Stimulated activated naive CD8-positive, alpha-beta T cell treated with anti-CD3 and anti-CD28 coated beads, Interleukin-15, Interleukin-2, amounts not matched to agents 100 ng/mL and 50 ng/mL, for 24 hours (primary cell): Measurements from ENCODE around the gene ZFAND2A.
A peak's percentile ranks its signal among the peaks of the same experiment; 100 is the strongest.
"Not testable (repeated sequence)": the region's sequence is repeated elsewhere in the genome, so short reads cannot be mapped to it uniquely, and the experiment has no call there.

Source experiments
- H3K27ac Mint-ChIP-seq: one replicate; pipeline ENCODE4 v1.8.0; 2021; ENCODE audit warnings: mild to moderate bottlenecking, mixed read lengths
- H3K27me3 Mint-ChIP-seq: one replicate; pipeline ENCODE4 v1.8.0; 2021; ENCODE audit warnings: mixed read lengths
- H3K36me3 Mint-ChIP-seq: one replicate; pipeline ENCODE4 v1.8.0; 2021; ENCODE audit warnings: low read depth, mixed read lengths
- H3K4me1 Mint-ChIP-seq: one replicate; pipeline ENCODE4 v1.8.0; 2021; ENCODE audit warnings: low read depth, mixed read lengths
- H3K4me3 Mint-ChIP-seq: one replicate; pipeline ENCODE4 v1.8.0; 2021; ENCODE audit warnings: mild to moderate bottlenecking, mixed read lengths
- H3K9me3 Mint-ChIP-seq: one replicate; pipeline ENCODE4 v1.8.0; 2021; ENCODE audit warnings: mixed read lengths

The ZFAND2A gene

DNA sequence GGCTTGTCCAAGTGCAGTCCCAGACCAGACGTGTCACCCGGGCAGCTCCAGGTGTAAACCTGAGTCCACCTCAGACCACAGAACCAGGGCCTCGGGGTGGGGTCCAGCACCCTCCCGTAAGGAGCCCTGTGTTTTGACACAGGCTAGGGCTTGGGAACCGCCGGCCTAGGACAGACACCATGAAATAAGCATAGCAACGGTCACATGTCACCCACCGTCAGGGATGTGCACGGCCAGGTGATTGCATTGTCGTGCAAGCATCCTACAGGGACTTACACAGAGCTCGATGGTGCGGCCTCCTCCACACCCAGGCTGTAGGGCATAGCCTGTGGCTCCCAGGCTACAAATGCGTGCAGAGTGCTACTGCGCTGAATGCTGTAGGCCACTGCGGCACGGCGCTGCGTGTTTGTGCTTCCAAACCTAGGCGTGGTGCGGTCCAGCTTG is 10.6 kb downstream of the ZFAND2A start:
- Mint-ChIP-seq H3K27me3 (no peaks in the 10 kb centered on the region), H3K9me3 (no peaks in the 10 kb centered on the region), H3K4me3 (no peak overlapping the region), H3K4me1 (no peaks in the 10 kb centered on the region), H3K27ac (no peak overlapping the region), H3K36me3 (peaks cover 34% of the 10 kb centered on the region)

GRCh38 chr7:1147873-1148272 is 12.1 kb downstream of the ZFAND2A start:
- not testable (repeated sequence) for H3K27ac Mint-ChIP-seq, H3K9me3 Mint-ChIP-seq, H3K27me3 Mint-ChIP-seq, H3K4me1 Mint-ChIP-seq, H3K4me3 Mint-ChIP-seq
- peaks cover 23% of the 10 kb centered on the region for H3K36me3 Mint-ChIP-seq

- Mint-ChIP-seq H3K27me3 (no peaks in the 10 kb centered on the region), H3K9me3 (no peaks in the 10 kb centered on the region), H3K27ac (no peak overlapping the region), H3K4me3 (no peak overlapping the region), H3K4me1 (peaks cover 10% of the 10 kb centered on the region), H3K36me3 (no peaks in the 10 kb centered on the region)
These were observed 15.7 kb downstream of the ZFAND2A start for GRCh38 chr7:1144269-1144771.

DNA sequence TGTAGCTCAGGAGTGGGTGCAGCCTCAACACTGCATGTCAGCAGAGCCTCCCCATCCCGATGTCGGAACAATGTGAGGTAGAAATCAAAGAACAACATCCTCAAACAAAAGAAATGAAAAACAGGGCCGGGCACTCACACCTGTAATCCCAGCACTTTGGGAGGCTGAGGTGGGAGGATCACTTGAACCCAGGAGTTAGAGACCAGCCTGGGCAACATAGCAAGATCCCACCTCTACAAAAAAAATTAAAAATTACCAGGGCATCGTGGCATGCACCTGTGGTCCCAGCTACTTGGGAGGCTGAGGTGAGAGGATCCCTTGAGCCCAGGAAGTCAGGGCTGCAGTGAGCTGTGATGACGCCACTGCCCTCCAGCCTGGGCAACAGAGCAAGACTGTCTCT is 17.0 kb downstream of the ZFAND2A start:
- not testable (repeated sequence) for H3K4me3 Mint-ChIP-seq, H3K9me3 Mint-ChIP-seq, H3K27ac Mint-ChIP-seq, H3K27me3 Mint-ChIP-seq, H3K36me3 Mint-ChIP-seq
- peaks cover 16% of the 10 kb centered on the region for H3K4me1 Mint-ChIP-seq

- Mint-ChIP-seq H3K27me3 (no peaks in the 10 kb centered on the region), H3K4me3 (no peak overlapping the region), H3K27ac (no peak overlapping the region), H3K4me1 (peaks cover 18% of the 10 kb centered on the region), H3K9me3 (no peaks in the 10 kb centered on the region), H3K36me3 (no peaks in the 10 kb centered on the region)
These were observed 17.9 kb downstream of the ZFAND2A start for GRCh38 chr7:1142051-1142635.

DNA sequence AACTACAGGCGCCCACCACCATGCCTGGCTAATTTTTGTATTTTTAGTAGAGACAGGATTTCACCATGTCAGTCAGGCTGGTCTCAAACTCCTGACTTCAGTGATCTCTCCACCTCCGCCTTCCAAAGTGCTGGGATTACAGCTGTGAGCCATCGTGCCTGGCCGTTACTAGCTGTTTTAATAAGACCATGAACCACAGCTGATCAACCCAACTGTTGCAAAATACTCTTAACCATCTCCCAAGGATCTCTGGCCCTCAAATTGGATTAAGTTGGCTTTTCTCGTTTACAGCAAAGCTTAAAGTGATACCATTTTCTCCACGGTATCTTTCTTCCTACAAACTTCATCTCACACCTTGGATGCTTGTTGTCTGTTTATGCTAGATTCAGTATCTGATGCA is 18.3 kb downstream of the ZFAND2A start:
- Mint-ChIP-seq H3K27me3 (no peaks in the 10 kb centered on the region), H3K36me3 (no peaks in the 10 kb centered on the region), H3K27ac (no peak overlapping the region), H3K4me1 (peaks cover 23% of the 10 kb centered on the region), H3K4me3 (no peak overlapping the region), H3K9me3 (no peaks in the 10 kb centered on the region)

DNA sequence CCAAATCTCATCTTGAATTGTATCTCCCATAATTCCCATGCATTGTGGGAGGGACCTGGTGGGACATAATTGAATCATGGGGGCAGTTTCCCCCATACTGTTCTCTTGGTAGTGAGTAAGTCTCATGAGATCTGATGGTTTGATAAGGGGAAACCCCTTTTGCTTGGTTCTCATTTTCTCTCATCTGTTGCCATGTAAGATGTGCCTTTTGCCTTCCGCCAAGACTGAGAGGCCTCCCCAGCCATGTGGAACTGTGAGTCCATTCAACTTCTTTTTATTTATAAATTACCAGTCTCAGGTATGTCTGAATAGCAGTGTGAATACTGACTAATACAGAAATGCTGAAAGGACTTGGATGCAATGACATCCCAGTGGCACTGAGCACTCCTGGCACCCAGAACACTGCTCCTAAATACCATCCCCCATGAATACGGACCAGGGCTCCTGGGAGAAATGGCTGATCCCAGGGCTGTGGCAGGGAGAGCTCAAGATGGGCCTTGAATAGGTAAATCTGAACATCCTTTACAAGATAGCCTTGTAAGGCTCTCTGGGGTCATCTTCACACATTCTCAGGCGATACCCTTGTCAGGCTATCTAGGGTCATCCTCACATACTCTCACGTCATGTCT is 19.4 kb downstream of the ZFAND2A start:
- H3K36me3 Mint-ChIP-seq = no peaks in the 10 kb centered on the region
- H3K4me3 Mint-ChIP-seq = no peak overlapping the region
- H3K27me3 Mint-ChIP-seq = no peaks in the 10 kb centered on the region
- no peak overlapping the region for H3K27ac Mint-ChIP-seq
- H3K4me1 Mint-ChIP-seq = peaks cover 24% of the 10 kb centered on the region
- H3K9me3 Mint-ChIP-seq = no peaks in the 10 kb centered on the region

- Mint-ChIP-seq H3K9me3 (no peaks in the 10 kb centered on the region), H3K4me3 (peak overlapping the region; percentile 87), H3K4me1 (peaks cover 24% of the 10 kb centered on the region), H3K27me3 (no peaks in the 10 kb centered on the region), H3K36me3 (peaks cover 5% of the 10 kb centered on the region), H3K27ac (peak overlapping the region; percentile 90)
These were observed 22.4 kb downstream of the ZFAND2A start for GRCh38 chr7:1137517-1138167.

DNA sequence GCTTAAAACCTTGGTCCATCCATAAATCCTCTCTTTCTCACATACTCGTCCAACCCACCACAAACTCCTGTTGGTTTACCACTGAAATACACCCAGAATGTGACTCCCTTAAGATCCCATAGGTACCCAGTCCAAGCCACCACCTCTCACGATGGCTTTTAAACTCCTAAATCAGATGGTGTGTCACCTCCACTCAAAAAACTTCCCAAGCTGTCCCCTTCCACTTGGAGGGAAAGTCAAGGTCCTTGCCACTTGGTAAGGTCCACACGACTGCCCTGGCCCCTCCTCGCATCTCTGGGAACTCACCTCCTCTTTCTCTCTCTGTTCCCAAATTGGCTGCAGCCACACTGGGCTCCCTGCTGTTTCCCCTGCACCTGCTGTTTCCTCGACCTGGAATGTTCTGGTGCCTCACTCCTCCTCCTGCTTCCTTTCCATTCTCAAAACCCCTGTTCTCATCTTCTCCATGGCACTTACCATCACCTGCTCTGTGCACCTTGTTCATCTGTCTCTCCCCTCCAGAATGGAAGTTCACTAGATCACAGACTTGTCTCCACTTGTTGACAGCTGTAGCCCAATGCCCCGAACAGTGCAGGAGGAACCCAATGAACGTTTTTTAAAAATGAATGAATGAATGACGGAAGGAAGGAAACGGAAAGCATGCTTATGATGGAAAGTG is 23.0 kb downstream of the ZFAND2A start:
- Mint-ChIP-seq H3K4me3 (peak overlapping the region; percentile 87), H3K27ac (peak overlapping the region; percentile 75), H3K27me3 (no peaks in the 10 kb centered on the region), H3K9me3 (peaks cover under 1% of the 10 kb centered on the region), H3K4me1 (peaks cover 24% of the 10 kb centered on the region), H3K36me3 (peaks cover 9% of the 10 kb centered on the region)

DNA sequence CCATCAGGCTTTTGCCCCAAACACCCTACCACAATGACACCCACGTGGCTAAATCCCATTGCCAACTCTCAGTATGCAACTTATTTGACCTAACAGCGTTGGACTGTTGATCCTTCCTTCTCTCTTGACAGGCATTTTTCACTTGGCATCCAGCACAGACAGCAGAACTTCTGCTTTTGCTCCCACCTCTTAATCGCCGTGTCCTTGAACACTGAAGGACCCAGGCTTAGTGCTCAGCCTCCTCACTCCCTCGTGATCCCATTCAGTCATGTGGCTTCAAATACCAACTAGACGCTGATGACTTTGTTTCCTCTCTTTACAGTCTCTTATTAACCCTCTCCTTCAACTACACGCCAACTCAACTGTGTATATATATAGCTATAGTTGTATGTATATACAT is 25.0 kb downstream of the ZFAND2A start:
- Mint-ChIP-seq H3K27ac (no peak overlapping the region), H3K4me1 (peaks cover 14% of the 10 kb centered on the region)

GRCh38 chr7:1131471-1132265 is 28.3 kb downstream of the ZFAND2A start:
- Mint-ChIP-seq H3K36me3 (peaks cover 19% of the 10 kb centered on the region), H3K27ac (no peak overlapping the region), H3K4me1 (peaks cover 2% of the 10 kb centered on the region), H3K27me3 (no peaks in the 10 kb centered on the region), H3K4me3 (no peak overlapping the region), H3K9me3 (peaks cover 4% of the 10 kb centered on the region)

More for the DNA sequence above, 25.0 kb downstream of the ZFAND2A start:
- H3K9me3 Mint-ChIP-seq = peaks cover 4% of the 10 kb centered on the region
- H3K4me3 Mint-ChIP-seq = no peak overlapping the region
- H3K36me3 Mint-ChIP-seq = peaks cover 13% of the 10 kb centered on the region
- no peaks in the 10 kb centered on the region for H3K27me3 Mint-ChIP-seq

DNA sequence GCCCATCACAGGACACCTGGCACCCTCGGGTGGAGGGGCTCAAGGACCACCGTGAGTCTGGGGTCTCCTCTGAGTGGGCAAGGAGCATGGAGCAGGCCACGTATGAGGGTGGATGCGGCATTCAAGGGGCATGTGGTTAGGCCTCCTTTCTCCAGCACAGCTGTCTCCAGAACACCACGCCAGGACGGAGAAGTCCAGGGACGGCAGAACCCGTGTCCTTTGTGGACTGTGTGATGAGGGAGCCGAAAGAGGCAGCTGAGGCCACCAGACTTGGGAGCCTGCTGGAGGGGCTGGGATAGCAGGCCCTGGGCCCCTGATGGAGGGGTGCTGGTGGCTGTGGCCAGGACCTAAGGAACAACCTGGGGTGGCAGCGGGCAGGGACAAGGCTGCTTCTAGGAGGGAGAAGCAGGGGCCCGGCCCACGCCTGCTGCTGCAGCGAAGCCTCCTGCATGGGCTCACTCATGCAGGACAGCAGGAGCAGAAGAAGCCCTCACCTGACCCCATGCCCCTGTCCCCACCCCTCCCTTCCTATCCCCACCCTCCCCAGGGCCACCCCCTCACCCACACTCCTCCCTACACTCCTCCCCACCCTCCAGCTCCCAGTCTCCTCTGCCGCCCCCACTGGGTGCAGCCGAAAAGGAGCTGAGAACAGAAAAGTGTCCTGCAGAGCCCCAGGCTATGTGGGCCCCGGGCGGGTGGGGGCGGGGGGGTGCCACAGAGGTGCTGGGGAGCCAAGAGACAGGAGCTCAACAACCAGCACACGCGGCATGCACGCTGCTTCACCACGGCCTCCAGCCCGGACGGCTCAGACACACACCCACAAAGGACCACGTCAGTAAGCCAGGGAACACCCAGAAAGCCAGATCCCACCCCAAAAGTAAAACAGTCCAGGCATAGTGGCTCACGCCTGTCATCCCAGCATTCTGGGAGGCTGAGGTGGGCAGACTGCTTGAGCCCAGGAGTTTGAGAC is 29.7 kb downstream of the ZFAND2A start:
- Mint-ChIP-seq H3K4me1 (no peaks in the 10 kb centered on the region), H3K9me3 (peaks cover 4% of the 10 kb centered on the region), H3K27me3 (no peaks in the 10 kb centered on the region), H3K36me3 (peaks cover 19% of the 10 kb centered on the region), H3K4me3 (no peak overlapping the region), H3K27ac (no peak overlapping the region)

DNA sequence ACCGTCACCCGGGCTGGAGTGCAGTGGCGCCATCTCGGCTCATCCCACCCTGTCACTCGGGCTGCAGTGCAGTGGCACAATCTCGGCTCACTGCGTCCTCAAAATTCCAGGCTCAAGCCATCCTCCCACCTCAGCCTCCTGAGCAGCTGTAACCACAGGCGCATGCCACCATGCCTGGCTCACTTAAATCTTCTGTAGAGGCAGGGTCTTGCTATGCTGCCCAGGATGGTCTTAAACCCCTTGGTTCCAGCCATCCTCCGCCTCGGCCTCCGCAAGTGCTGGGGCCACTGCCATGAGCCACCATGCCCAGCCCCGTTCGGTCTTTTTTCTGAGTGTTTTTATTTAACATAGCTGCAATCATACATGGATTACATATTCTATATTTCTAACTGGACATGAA is 30.6 kb downstream of the ZFAND2A start:
- H3K27me3 Mint-ChIP-seq = no peaks in the 10 kb centered on the region

More for the DNA sequence above, 30.6 kb downstream of the ZFAND2A start:
- Mint-ChIP-seq H3K4me3 (no peak overlapping the region), H3K9me3 (peaks cover 4% of the 10 kb centered on the region), H3K4me1 (no peaks in the 10 kb centered on the region), H3K27ac (no peak overlapping the region), H3K36me3 (peaks cover 19% of the 10 kb centered on the region)
